K562 (cell line): ENCODE measurements around the gene INTS13. TPM values are rescaled to one million over a fixed set of nuclear protein-coding genes. Genes with fewer than 3 reads are reported as not detected.

Experiments
- PKNOX1 ChIP-seq: fragments of 450-650 bp; IDR thresholded peaks from 2 replicates; pipeline ENCODE4 v1.6.1; 2016
- RCOR1 ChIP-seq, 2 experiments: IDR thresholded peaks; 2 replicates each; pipeline ENCODE4 v1.6.1; 2012; ENCODE audit warnings: low read depth in 2 of 2, low read length in 2 of 2, borderline replicate concordance in 1 of 2, improper control_type of control experiment in 1 of 2
- YBX1 ChIP-seq: fragments of 450-650 bp; IDR thresholded peaks from 2 replicates; pipeline ENCODE4 v1.7.1; 2016; ENCODE audit warnings: mild to moderate bottlenecking
- ZBTB1 ChIP-seq: sonication (generic); formaldehyde crosslinking; IDR thresholded peaks from 2 replicates; pipeline ENCODE4 v1.8.1; 2023; ENCODE audit warnings: missing genetic modification reagents, low read depth, mild to moderate bottlenecking, borderline replicate concordance
- ZBTB49 ChIP-seq: sonication (generic); formaldehyde crosslinking; IDR thresholded peaks from 2 replicates; pipeline ENCODE4 v1.8.0; 2022; ENCODE audit warnings: missing genetic modification reagents, mild to moderate bottlenecking, borderline replicate concordance
- polyA plus RNA-seq, 8 experiments: library from polyadenylated mRNA; depleted of rRNA in 4 of 8; stranded (reverse) in 5 of 8; unstranded in 3 of 8; fragments of >200 nt; fragmentation: Nextera tagmentation in 2 of 8; fragmentation: Illumina TruSeq in 1 of 8; extraction: Ambion mirVana in 2 of 8; extraction: Trizol in 1 of 8; gene quantifications; 2 replicates each; pipeline versions ENCODE4 v1.2.1 to v1.2.3, GENCODE V29; 2011 to 2014; ENCODE audit warnings: inconsistent platforms in 1 of 8, missing spikeins in 1 of 8
- total RNA-seq, 7 experiments: library from RNA; depleted of rRNA in 6 of 7; stranded (reverse); fragments of >200 nt in 6 of 7; fragmentation: Illumina TruSeq in 2 of 7; extraction: Trizol in 2 of 7; gene quantifications; 2 replicates each; pipeline versions ENCODE4 v1.2.1 to v1.2.3, GENCODE V29; 2011 to 2021; ENCODE audit warnings: low replicate concordance in 1 of 7
- TF ChIP-seq, protein P1 (sequence below): fragments of 200-800 bp; sonication (Bioruptor generic); IDR thresholded peaks from 2 replicates; pipeline ENCODE4 v1.6.1; 2016; ENCODE audit warnings: missing genetic modification characterization, missing compliant biosample characterization

Gene INTS13
- total and polyA plus RNA-seq, 9 of the 15 experiments (the other 6 are each of a cell fraction or from before 2014, with no cell fraction given), result 48.3 to 91.8 (median 78.1) TPM

DNA sequence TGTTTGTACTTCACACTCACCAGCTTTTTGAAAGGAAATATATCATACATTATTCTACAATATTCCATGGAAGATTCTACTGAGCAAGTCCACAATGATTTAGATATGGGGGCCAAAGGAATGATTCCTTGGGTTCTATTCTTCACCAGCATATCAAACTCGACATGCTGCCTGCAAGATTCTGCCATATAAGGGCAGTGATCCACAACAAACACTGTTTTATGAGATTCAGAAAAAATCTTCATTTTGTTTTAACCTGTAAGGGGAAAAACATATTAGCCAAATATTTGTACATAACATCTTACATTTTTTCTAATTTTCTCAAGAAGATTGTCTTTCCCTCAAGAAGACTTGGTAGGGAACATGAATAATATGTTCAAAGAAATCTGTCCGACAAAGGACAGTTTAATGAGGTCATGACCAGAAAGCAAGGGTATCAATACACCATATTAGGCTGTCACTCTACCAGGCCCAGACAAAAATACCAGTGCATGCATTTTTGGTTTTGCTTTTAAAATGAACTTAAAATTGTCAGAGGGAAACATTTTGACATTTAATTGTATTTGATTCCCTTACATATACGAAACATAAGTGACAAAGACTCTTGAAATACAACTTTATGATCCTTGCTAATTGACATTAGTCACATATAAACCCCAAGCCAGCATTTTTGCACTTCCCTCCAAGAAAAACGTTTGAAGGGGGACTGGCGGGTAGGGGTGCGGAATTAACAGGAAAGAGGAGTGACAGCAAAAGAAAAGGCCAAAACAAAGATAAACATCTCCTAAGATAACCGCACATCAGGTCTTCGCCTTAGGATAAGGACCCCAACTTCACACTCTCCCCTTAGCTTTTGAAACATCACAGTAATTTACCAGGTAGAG, 980 bp downstream of the INTS13 start (continued):
- TF ChIP-seq YBX1 (no peak), ZBTB49 (CRISPR knock-in tag) (no peak), RCOR1 (IDR thresholded peaks at IDR 0.05; ENCODE audit: borderline replicate concordance in 1 of 2, low read depth in 2 of 2, low read length in 2 of 2) (0 out of 4 replicates have a peak, but pooled peaks of 1 of the 2 experiments have one; percentile 8), PKNOX1 (peak; percentile 64), ZBTB1 (CRISPR knock-in tag) (no peak)
- TF ChIP-seq, protein P1, sequence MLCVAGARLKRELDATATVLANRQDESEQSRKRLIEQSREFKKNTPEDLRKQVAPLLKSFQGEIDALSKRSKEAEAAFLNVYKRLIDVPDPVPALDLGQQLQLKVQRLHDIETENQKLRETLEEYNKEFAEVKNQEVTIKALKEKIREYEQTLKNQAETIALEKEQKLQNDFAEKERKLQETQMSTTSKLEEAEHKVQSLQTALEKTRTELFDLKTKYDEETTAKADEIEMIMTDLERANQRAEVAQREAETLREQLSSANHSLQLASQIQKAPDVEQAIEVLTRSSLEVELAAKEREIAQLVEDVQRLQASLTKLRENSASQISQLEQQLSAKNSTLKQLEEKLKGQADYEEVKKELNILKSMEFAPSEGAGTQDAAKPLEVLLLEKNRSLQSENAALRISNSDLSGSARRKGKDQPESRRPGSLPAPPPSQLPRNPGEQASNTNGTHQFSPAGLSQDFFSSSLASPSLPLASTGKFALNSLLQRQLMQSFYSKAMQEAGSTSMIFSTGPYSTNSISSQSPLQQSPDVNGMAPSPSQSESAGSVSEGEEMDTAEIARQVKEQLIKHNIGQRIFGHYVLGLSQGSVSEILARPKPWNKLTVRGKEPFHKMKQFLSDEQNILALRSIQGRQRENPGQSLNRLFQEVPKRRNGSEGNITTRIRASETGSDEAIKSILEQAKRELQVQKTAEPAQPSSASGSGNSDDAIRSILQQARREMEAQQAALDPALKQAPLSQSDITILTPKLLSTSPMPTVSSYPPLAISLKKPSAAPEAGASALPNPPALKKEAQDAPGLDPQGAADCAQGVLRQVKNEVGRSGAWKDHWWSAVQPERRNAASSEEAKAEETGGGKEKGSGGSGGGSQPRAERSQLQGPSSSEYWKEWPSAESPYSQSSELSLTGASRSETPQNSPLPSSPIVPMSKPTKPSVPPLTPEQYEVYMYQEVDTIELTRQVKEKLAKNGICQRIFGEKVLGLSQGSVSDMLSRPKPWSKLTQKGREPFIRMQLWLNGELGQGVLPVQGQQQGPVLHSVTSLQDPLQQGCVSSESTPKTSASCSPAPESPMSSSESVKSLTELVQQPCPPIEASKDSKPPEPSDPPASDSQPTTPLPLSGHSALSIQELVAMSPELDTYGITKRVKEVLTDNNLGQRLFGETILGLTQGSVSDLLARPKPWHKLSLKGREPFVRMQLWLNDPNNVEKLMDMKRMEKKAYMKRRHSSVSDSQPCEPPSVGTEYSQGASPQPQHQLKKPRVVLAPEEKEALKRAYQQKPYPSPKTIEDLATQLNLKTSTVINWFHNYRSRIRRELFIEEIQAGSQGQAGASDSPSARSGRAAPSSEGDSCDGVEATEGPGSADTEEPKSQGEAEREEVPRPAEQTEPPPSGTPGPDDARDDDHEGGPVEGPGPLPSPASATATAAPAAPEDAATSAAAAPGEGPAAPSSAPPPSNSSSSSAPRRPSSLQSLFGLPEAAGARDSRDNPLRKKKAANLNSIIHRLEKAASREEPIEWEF (CRISPR knock-in tag), result 0 out of 2 replicates have a peak, but pooled peaks have one; percentile 46
